Neural cell (in vitro differentiated cells): ENCODE data around the gene C1orf198. TPM values are rescaled to one million over a fixed set of nuclear protein-coding genes. Genes with fewer than 3 reads are reported as not detected.

ENCODE experiments used
- H2AFZ ChIP-seq: fragments of 200-600, 300-800 bp; sonication (generic), shearing (Covaris generic); 2 replicates; pipeline ENCODE4 v1.6.0; 2014; ENCODE audit warnings: low read depth, mild to moderate bottlenecking, antibody characterized with exemption, low read length, moderate library complexity
- H3F3A ChIP-seq: fragments of 200-600 bp; shearing (Covaris generic); 2 replicates; pipeline ENCODE4 v1.6.1; 2016; ENCODE audit warnings: mild to moderate bottlenecking, moderate library complexity, mixed read lengths, antibody characterized with exemption, low read length; ENCODE audit not compliant: insufficient read depth, poor library complexity, severe bottlenecking
- H3K27ac ChIP-seq: fragments of 200-600, 300-800 bp; sonication (generic), shearing (Covaris generic); 2 replicates; pipeline ENCODE4 v1.5.1; 2014; ENCODE audit warnings: mild to moderate bottlenecking, low read length, moderate library complexity
- H3K27me3 ChIP-seq: fragments of 300-800, 200-600 bp; sonication (generic), shearing (Covaris generic); 2 replicates; pipeline ENCODE4 v1.6.0; 2014; ENCODE audit warnings: mild to moderate bottlenecking, low read depth, low read length, moderate library complexity; ENCODE audit not compliant: insufficient read depth
- H3K36me3 ChIP-seq: fragments of 300-800, 200-600 bp; sonication (generic), shearing (Covaris generic); 2 replicates; pipeline ENCODE4 v1.5.1; 2014; ENCODE audit warnings: mild to moderate bottlenecking, antibody characterized with exemption, low read length, moderate library complexity; ENCODE audit not compliant: insufficient read depth
- H3K4me2 ChIP-seq: fragments of 300-800, 200-600 bp; sonication (generic), shearing (Covaris generic); 2 replicates; pipeline ENCODE4 v1.6.0; 2014; ENCODE audit warnings: mild to moderate bottlenecking, low read length
- H3K4me3 ChIP-seq: fragments of 300-800, 200-600 bp; sonication (generic), shearing (Covaris generic); 2 replicates; pipeline ENCODE4 v1.5.1; 2014; ENCODE audit warnings: mild to moderate bottlenecking, low read length, moderate library complexity
- H3K79me2 ChIP-seq: fragments of 200-600 bp; shearing (Covaris generic); replicated peaks from 2 replicates; pipeline ENCODE4 v1.6.0; 2014; ENCODE audit warnings: mild to moderate bottlenecking, low read length, moderate library complexity; ENCODE audit not compliant: insufficient read depth
- H3K9ac ChIP-seq: fragments of 300-800, 200-600 bp; sonication (generic), shearing (Covaris generic); 2 replicates; pipeline ENCODE4 v1.6.1; 2016; ENCODE audit warnings: mild to moderate bottlenecking, low read length, mixed read lengths
- H3K9me2 ChIP-seq: fragments of 200-600 bp; shearing (Covaris generic); 2 replicates; pipeline ENCODE4 v1.6.1; 2016; ENCODE audit warnings: mild to moderate bottlenecking, low read length, mixed read lengths; ENCODE audit not compliant: insufficient read depth
- H3K9me3 ChIP-seq: fragments of 200-600, 300-800 bp; sonication (generic), shearing (Covaris generic); 2 replicates; pipeline ENCODE4 v1.6.1; 2016; ENCODE audit warnings: mild to moderate bottlenecking, mixed run types, low read length, moderate library complexity, mixed read lengths
- H4K20me1 ChIP-seq: fragments of 200-600 bp; shearing (Covaris generic); 2 replicates; pipeline ENCODE4 v1.6.1; 2016; ENCODE audit warnings: mild to moderate bottlenecking, mixed run types; ENCODE audit not compliant: insufficient read depth
- CTCF ChIP-seq: fragments of 450-650 bp; IDR thresholded peaks from 2 replicates; pipeline ENCODE4 v1.5.1; 2014; ENCODE audit warnings: antibody characterized with exemption, mild to moderate bottlenecking, moderate library complexity; ENCODE audit not compliant: poor library complexity, severe bottlenecking
- EP300 ChIP-seq: fragments of 450-650 bp; conservative IDR thresholded peaks from 2 replicates; pipeline ENCODE4 v1.6.1; 2014; ENCODE audit warnings: antibody characterized with exemption, mild to moderate bottlenecking, moderate library complexity; ENCODE audit not compliant: poor library complexity, severe bottlenecking
- EZH2 ChIP-seq: fragments of 200-600, 300-800 bp; shearing (Covaris generic), sonication (generic); IDR thresholded peaks from 2 replicates; pipeline ENCODE4 v1.6.1; 2014; ENCODE audit warnings: antibody characterized with exemption, low read length, borderline replicate concordance, mild to moderate bottlenecking; ENCODE audit not compliant: insufficient read depth, poor library complexity, severe bottlenecking
- MXI1 ChIP-seq: fragments of 450-650 bp; conservative IDR thresholded peaks from 2 replicates; pipeline ENCODE4 v1.6.1; 2014; ENCODE audit warnings: antibody characterized with exemption, mild to moderate bottlenecking; ENCODE audit not compliant: poor library complexity, severe bottlenecking
- POLR2AphosphoS5 ChIP-seq: IDR thresholded peaks from 2 replicates; pipeline ENCODE4 v1.6.1; 2012
- RAD21 ChIP-seq: fragments of 450-650 bp; conservative IDR thresholded peaks from 2 replicates; pipeline ENCODE4 v1.6.1; 2014; ENCODE audit warnings: antibody characterized with exemption, mild to moderate bottlenecking, moderate library complexity
- REST ChIP-seq: IDR thresholded peaks from 2 replicates; pipeline ENCODE4 v1.6.1; 2012; ENCODE audit warnings: borderline replicate concordance
- SMC3 ChIP-seq: fragments of 450-650 bp; conservative IDR thresholded peaks from 2 replicates; pipeline ENCODE4 v1.6.1; 2014; ENCODE audit warnings: antibody characterized with exemption, mild to moderate bottlenecking, moderate library complexity; ENCODE audit not compliant: poor library complexity
- TAF1 ChIP-seq: IDR thresholded peaks from 2 replicates; pipeline ENCODE4 v1.6.1; 2012; ENCODE audit warnings: low read depth
- polyA plus RNA-seq: library from polyadenylated mRNA; depleted of rRNA; stranded (reverse); fragments of >200 nt; gene quantifications from 2 replicates; pipeline ENCODE4 v1.2.3, GENCODE V29; 2014

C1orf198 gene
- polyA plus RNA-seq, 1 donor from 2014 or later = 16.7 TPM

GRCh38 chr1:230916587-230917283 is 48.4 kb upstream of the C1orf198 start:
- H3K9ac ChIP-seq = no peak overlapping the region
- no peaks in the 10 kb centered on the region for H3F3A ChIP-seq
- TF ChIP-seq POLR2AphosphoS5 (no peak), EZH2 (no peak), REST (no peak), MXI1 (no peak), CTCF (no peak), TAF1 (no peak)
- H3K4me3 ChIP-seq = no peak overlapping the region
- H3K4me2 ChIP-seq = no peak overlapping the region
- H4K20me1 ChIP-seq = no peaks in the 10 kb centered on the region
- H3K27ac ChIP-seq = no peak overlapping the region
- no peaks in the 10 kb centered on the region for H3K9me3 ChIP-seq
- H3K27me3 ChIP-seq = no peaks in the 10 kb centered on the region
- no peak overlapping the region for H2AFZ ChIP-seq
- peaks cover 5% of the 10 kb centered on the region for H3K36me3 ChIP-seq
- no peaks in the 10 kb centered on the region for H3K79me2 ChIP-seq
- H3K9me2 ChIP-seq = no peaks in the 10 kb centered on the region

GRCh38 chr1:230915078-230915477 is 46.8 kb upstream of the C1orf198 start:
- H3K4me3 ChIP-seq = no peak overlapping the region
- no peaks in the 10 kb centered on the region for H3K27me3 ChIP-seq
- H3K79me2 ChIP-seq = no peaks in the 10 kb centered on the region
- TF ChIP-seq EP300 (no peak), REST (no peak), MXI1 (no peak), CTCF (no peak), POLR2AphosphoS5 (no peak), SMC3 (no peak), RAD21 (no peak), TAF1 (no peak), EZH2 (no peak)
- H3K4me2 ChIP-seq = no peak overlapping the region
- H3K9me3 ChIP-seq = no peaks in the 10 kb centered on the region
- no peak overlapping the region for H3K9ac ChIP-seq
- H3F3A ChIP-seq = no peaks in the 10 kb centered on the region
- no peak overlapping the region for H3K27ac ChIP-seq
- no peaks in the 10 kb centered on the region for H3K9me2 ChIP-seq
- H4K20me1 ChIP-seq = no peaks in the 10 kb centered on the region
- no peak overlapping the region for H2AFZ ChIP-seq
- peaks cover 5% of the 10 kb centered on the region for H3K36me3 ChIP-seq
